ENCODE data around the gene MMEL1.

Gene MMEL1

DNA sequence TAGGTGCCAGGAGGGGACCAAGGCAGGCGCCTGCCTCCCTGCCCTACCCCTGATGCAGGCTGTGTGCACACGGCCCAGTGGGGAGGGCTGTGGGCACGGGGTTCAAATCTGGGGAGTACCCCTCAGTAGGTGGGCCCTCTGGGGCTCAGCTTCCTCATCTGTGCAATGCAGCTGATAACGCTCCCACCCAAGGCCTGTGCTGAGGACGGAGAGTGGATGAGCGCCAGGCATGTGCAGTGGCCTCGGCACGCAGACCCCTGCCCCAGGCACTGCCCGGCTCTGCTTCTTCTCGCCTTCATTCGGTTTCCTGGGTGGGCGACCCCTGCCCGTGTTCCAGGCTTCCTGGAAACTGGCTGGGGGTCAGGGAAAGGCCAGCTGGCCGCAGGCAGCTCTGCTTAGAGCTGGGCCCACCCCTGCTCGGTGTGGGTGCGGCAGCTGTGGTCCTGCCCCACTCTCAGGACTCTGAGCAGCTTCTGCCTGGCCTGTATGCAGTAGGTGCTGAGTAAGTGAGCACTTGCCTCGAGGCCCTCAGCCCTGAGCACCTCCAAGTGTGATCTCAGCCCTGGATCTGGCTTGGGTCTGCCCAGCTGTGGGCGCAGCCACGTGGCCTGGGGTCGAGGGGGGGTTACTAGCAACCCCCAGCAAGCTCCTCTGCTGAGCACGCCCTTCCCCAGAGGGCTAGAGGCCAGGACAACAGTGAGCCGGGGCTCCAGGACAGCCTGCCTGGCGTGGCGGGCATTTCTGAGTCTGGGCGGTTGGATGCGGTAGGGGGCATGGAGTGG, 88.5 kb downstream of the MMEL1 start:
- DNase-seq (ENCODE audit: low read depth), result no peak

DNA sequence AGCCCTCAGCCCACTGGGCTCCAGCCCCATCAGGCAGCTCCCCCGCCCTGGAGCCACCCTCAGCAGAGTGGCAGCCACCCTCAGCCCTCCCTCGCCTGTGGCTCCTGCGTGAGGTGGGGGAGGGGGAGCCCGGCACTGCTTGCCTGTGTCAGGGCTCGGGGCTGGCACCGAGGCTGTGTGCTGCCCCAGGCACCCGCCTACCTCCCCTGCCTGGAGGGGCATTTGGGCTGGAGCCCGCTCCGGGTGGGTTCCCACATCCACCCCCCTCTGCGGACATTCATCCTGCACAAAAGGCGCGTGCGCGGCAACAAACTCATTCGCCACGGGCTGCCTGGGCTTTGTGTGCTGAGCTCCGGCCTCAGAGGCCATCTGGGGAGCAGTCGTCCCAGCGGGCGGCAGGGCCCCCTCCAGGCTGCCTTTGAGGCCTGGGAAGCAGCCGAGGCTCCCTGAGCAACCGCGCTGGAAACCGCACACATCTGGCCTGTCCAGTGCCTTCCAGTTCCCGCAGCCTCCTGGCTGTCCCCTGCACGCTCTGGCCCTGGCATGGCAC, 89.2 kb downstream of the MMEL1 start:
- no peak for DNase-seq (ENCODE audit: low read depth)

GRCh38 chr1:2542246-2542915, 90.4 kb downstream of the MMEL1 start:
- no peak for DNase-seq (ENCODE audit: low read depth)

- no peak for DNase-seq (ENCODE audit: low read depth)
Observed at GRCh38 chr1:2541619-2542245, 91.1 kb downstream of the MMEL1 start.

DNA sequence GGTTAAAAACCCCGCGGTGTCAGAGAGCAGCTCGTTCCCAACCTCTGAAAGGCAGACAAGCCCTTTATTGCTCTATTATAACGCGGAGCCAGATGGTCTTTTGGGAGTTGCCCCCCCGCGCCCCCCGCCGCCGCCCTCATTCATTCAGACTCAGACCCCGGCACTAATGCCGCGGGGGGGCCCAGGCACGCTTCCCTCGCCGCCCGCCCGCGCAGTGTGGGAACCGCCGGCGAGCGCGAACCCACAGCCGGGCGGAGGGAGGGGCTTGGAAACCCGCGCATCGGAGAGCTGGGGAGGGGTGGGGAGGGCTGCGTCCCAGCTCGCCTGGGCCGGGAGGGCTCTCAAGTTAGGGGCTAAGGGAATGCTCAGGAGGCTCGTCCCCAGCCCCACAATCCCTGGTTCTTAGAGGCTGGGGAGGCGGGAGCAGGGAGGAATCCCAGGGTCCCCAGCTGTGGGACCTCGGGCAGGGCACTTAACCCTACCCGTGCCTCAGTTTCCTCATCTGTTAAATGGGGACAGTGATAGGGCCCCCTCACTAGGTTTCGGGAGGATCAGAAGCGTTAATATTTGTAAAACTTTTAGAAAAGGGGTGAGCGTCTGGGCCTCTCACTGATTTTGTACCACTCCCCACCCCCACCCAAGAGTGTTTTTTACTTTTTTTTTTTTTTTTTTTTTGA, 91.9 kb downstream of the MMEL1 start:
- no peak for DNase-seq (ENCODE audit: low read depth)

Data from stimulated activated CD4-positive, alpha-beta T cell treated with anti-CD3 and anti-CD28 coated beads, Interleukin-2, amount 100 ng/mL, for 4 hours (primary cell).